DND-41 (cell line): ENCODE measurements around the gene THBS2.

ENCODE experiments used
- ATAC-seq: fragments of 200-7000 bp; cut with Tn5 transposase; 3 replicates; pipeline ENCODE4 v1.9.1; 2021; ENCODE audit warnings: low read depth; ENCODE audit not compliant: insufficient read depth
- DNase-seq: peaks from one replicate; pipeline ENCODE4 v3.0.0-alpha.2; 2020
- H2AFZ ChIP-seq: 2 replicates; pipeline ENCODE4 v1.6.0; 2012; ENCODE audit warnings: low read depth, low read length
- H3K27ac ChIP-seq: 2 replicates; pipeline ENCODE4 v1.5.1; 2012; ENCODE audit warnings: low read length, inconsistent platforms
- H3K27me3 ChIP-seq: fragments of 200-600 bp; sonication (generic); 2 replicates; pipeline ENCODE4 v1.6.0; 2012; ENCODE audit warnings: low read length, mild to moderate bottlenecking, inconsistent platforms; ENCODE audit not compliant: insufficient read depth, poor library complexity
- H3K36me3 ChIP-seq: 2 replicates; pipeline ENCODE4 v1.5.1; 2012; ENCODE audit warnings: low read length, inconsistent platforms; ENCODE audit not compliant: insufficient read depth
- H3K4me1 ChIP-seq: 2 replicates; pipeline ENCODE4 v1.5.1; 2012; ENCODE audit warnings: mild to moderate bottlenecking, low read length; ENCODE audit not compliant: insufficient read depth
- H3K4me2 ChIP-seq: 2 replicates; pipeline ENCODE4 v1.6.0; 2012; ENCODE audit warnings: mild to moderate bottlenecking, moderate library complexity, low read length, inconsistent platforms; ENCODE audit not compliant: insufficient read depth
- H3K4me3 ChIP-seq, 2 experiments: fragments of 200-600 bp in 1 of 2; shearing (Covaris generic) in 1 of 2; 2 replicates each; pipeline ENCODE4 v1.5.1; 2012 to 2016; ENCODE audit warnings: inconsistent platforms in 2 of 2, low read length in 2 of 2, mild to moderate bottlenecking in 2 of 2, low read depth in 1 of 2, moderate library complexity in 1 of 2
- H3K79me2 ChIP-seq: 2 replicates; pipeline ENCODE4 v1.6.0; 2012; ENCODE audit warnings: low read length, inconsistent platforms; ENCODE audit not compliant: insufficient read depth
- H3K9ac ChIP-seq: 2 replicates; pipeline ENCODE4 v1.6.0; 2012; ENCODE audit warnings: low read depth, mild to moderate bottlenecking, inconsistent platforms, low read length, moderate library complexity
- H3K9me3 ChIP-seq: 2 replicates; pipeline ENCODE4 v1.5.1; 2012; ENCODE audit warnings: low read length, moderate library complexity, mild to moderate bottlenecking, inconsistent platforms; ENCODE audit not compliant: insufficient read depth, severe bottlenecking
- H4K20me1 ChIP-seq: 2 replicates; pipeline ENCODE4 v1.6.0; 2012; ENCODE audit warnings: low read length; ENCODE audit not compliant: insufficient read depth
- CTCF ChIP-seq: IDR thresholded peaks from 2 replicates; pipeline ENCODE4 v1.5.1; 2012; ENCODE audit warnings: borderline replicate concordance, low read length, moderate library complexity, mild to moderate bottlenecking; ENCODE audit not compliant: poor library complexity, severe bottlenecking; ENCODE audit errors: extremely low read depth
- EZH2 ChIP-seq: IDR thresholded peaks from 3 replicates; pipeline ENCODE4 v1.6.1; 2012; ENCODE audit warnings: borderline replicate concordance, low read depth, mild to moderate bottlenecking, moderate library complexity, low read length, inconsistent platforms; ENCODE audit not compliant: severe bottlenecking

The THBS2 gene

DNA sequence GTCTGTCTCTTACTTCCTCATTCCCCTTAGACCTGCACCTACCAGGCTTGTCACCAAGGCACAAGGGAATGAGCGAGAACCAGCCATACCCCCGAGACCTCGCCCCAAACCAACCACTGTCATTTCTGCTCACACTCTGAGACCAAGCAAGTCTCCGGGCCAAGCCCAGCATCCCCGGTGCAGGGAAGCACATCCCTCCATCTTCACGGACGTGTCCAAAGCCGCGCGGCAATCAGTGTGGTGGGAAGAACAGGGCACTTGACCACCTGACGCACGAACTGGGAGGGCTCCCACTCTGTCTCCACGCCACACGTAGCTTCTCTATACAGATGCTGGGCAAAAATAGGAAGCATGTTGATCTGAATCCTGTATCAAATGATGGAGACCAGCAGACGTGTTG lies 28.4 kb upstream of the THBS2 start:
- no peak overlapping the region for H3K4me2 ChIP-seq
- no peaks in the 10 kb centered on the region for H3K79me2 ChIP-seq
- no peaks in the 10 kb centered on the region for H3K4me1 ChIP-seq
- no peaks in the 10 kb centered on the region for H3K36me3 ChIP-seq
- no peaks in the 10 kb centered on the region for H3K9me3 ChIP-seq
- no peaks in the 10 kb centered on the region for H3K27me3 ChIP-seq
- DNase-seq (no peak), ATAC-seq (no peak)
- H3K27ac ChIP-seq, result no peak overlapping the region
- H2AFZ ChIP-seq, result no peak overlapping the region
- no peaks in the 10 kb centered on the region for H4K20me1 ChIP-seq
- H3K9ac ChIP-seq, result no peak overlapping the region
- H3K4me3 ChIP-seq, result no peak overlapping the region
- TF ChIP-seq EZH2 (no peak), CTCF (no peak)

DNA sequence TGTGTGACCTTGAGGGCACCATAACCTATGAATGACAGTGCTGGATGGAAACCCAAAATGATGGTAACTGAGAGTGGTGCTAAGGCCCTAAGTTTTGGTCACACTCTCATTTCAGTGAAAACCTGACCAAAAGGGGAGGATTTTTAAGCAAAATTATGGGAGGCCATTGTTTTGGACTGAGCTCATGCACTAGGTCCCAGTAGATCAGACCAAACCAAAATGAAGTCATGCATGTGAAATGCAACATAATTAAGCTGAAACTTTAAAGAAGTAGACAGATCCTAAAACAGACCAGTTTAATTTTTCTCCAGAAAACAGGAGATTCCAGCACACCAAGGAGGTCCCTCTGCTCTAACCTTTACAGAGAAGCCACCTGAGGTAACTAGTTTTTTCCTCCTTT lies 24.0 kb upstream of the THBS2 start:
- no peaks in the 10 kb centered on the region for H4K20me1 ChIP-seq
- no peaks in the 10 kb centered on the region for H3K9me3 ChIP-seq
- H3K4me3 ChIP-seq, result no peak overlapping the region
- H3K4me1 ChIP-seq, result no peaks in the 10 kb centered on the region
- ATAC-seq (no peak), DNase-seq (no peak)
- H3K27me3 ChIP-seq, result no peaks in the 10 kb centered on the region
- H3K79me2 ChIP-seq, result no peaks in the 10 kb centered on the region
- no peak overlapping the region for H3K4me2 ChIP-seq
- no peaks in the 10 kb centered on the region for H3K36me3 ChIP-seq
- no peak overlapping the region for H3K9ac ChIP-seq
- H3K27ac ChIP-seq, result no peak overlapping the region
- TF ChIP-seq CTCF (no peak), EZH2 (no peak)
- no peak overlapping the region for H2AFZ ChIP-seq

DNA sequence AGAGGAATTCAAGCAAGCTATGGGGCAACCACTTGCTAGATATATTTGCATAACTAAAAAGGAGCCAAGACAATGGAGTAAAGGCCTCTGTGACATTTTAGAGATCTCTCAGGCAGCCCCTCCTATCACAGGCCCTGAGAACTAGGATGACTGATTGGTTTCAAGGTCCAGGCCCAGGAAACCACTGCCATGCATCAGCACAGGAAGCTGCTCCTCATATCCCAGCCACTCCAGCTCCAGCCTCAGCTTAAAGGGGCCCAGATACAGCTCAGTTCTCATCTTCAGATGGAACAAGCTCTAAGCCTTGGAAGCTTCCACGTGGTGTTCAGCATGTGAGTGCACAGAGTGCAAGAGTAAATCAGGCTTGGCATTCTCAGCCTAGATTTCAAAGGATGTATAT lies 21.1 kb upstream of the THBS2 start:
- H2AFZ ChIP-seq, result no peak overlapping the region
- H3K4me3 ChIP-seq, result no peak overlapping the region
- no peaks in the 10 kb centered on the region for H4K20me1 ChIP-seq
- H3K36me3 ChIP-seq, result no peaks in the 10 kb centered on the region
- no peaks in the 10 kb centered on the region for H3K9me3 ChIP-seq
- H3K4me2 ChIP-seq, result no peak overlapping the region
- no peak for DNase-seq
- no peaks in the 10 kb centered on the region for H3K79me2 ChIP-seq
- no peak for ATAC-seq
- no peak overlapping the region for H3K27ac ChIP-seq
- no peaks in the 10 kb centered on the region for H3K4me1 ChIP-seq
- no peaks in the 10 kb centered on the region for H3K27me3 ChIP-seq
- TF ChIP-seq CTCF, result no peak
- TF ChIP-seq EZH2, result no peak
- no peak overlapping the region for H3K9ac ChIP-seq

DNA sequence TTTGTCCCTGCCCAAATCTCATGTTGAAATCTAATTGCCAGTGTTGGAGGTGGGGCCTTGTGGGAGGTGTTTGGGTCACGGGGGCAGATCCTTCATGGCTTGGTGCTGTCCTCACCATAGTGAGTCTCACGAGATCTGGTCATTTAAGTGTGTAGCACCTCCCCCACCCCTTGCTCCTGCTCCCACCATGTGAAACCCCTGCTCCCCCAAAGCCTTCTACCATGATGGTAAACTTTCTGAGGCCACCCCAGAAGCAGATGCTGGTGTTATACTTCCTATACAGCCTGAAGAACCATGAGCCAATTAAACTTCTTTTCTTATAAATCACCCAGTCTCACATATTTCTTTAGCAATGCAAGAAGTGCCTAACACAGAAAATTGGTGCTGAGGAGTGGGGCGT lies 19.9 kb upstream of the THBS2 start:
- Histone ChIP-seq H3K36me3 (no peaks in the 10 kb centered on the region), H3K79me2 (no peaks in the 10 kb centered on the region), H3K27ac (no peak overlapping the region), H2AFZ (no peak overlapping the region), H3K4me1 (no peaks in the 10 kb centered on the region), H3K4me3 (no peak overlapping the region), H3K9ac (no peak overlapping the region), H3K27me3 (peaks cover 2% of the 10 kb centered on the region), H3K9me3 (no peaks in the 10 kb centered on the region), H4K20me1 (no peaks in the 10 kb centered on the region), H3K4me2 (no peak overlapping the region)
- TF ChIP-seq CTCF (no peak), EZH2 (no peak)
- ATAC-seq (no peak), DNase-seq (no peak)
